ENCODE data around the gene IQGAP2. TPM values are rescaled to one million over a fixed set of nuclear protein-coding genes. Genes with fewer than 3 reads are reported as not detected.

Gene IQGAP2
- total RNA-seq, 1 donor from 2014 or later, result 8.8 TPM

- H3K27ac Mint-ChIP-seq (ENCODE audit: unreplicated experiment), result no peak overlapping the region
- no peak for DNase-seq (ENCODE audit: extremely low spot score, unreplicated experiment)
- H3K9me3 Mint-ChIP-seq (ENCODE audit: unreplicated experiment), result no peaks in the 10 kb centered on the region
- no peak overlapping the region for H3K4me3 Mint-ChIP-seq (ENCODE audit: unreplicated experiment)
- TF ChIP-seq, protein P1, sequence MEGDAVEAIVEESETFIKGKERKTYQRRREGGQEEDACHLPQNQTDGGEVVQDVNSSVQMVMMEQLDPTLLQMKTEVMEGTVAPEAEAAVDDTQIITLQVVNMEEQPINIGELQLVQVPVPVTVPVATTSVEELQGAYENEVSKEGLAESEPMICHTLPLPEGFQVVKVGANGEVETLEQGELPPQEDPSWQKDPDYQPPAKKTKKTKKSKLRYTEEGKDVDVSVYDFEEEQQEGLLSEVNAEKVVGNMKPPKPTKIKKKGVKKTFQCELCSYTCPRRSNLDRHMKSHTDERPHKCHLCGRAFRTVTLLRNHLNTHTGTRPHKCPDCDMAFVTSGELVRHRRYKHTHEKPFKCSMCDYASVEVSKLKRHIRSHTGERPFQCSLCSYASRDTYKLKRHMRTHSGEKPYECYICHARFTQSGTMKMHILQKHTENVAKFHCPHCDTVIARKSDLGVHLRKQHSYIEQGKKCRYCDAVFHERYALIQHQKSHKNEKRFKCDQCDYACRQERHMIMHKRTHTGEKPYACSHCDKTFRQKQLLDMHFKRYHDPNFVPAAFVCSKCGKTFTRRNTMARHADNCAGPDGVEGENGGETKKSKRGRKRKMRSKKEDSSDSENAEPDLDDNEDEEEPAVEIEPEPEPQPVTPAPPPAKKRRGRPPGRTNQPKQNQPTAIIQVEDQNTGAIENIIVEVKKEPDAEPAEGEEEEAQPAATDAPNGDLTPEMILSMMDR (IDR thresholded peaks at IDR 0.05), result peak; percentile 67
- no peaks in the 10 kb centered on the region for H3K36me3 Mint-ChIP-seq (ENCODE audit: unreplicated experiment)
- H3K27me3 Mint-ChIP-seq (ENCODE audit: unreplicated experiment), result peaks cover 11% of the 10 kb centered on the region
- peaks cover 3% of the 10 kb centered on the region for H3K4me1 Mint-ChIP-seq (ENCODE audit: unreplicated experiment)
These were observed 180.3 kb downstream of the IQGAP2 start for GRCh38 chr5:76583163-76584047.

- no peaks in the 10 kb centered on the region for H3K36me3 Mint-ChIP-seq (ENCODE audit: unreplicated experiment)
- DNase-seq (ENCODE audit: extremely low spot score, unreplicated experiment), result no peak
- H3K4me1 Mint-ChIP-seq (ENCODE audit: unreplicated experiment), result no peaks in the 10 kb centered on the region
- TF ChIP-seq, protein P1 (IDR thresholded peaks at IDR 0.05), result no peak
- H3K4me3 Mint-ChIP-seq (ENCODE audit: unreplicated experiment), result no peak overlapping the region
- no peaks in the 10 kb centered on the region for H3K9me3 Mint-ChIP-seq (ENCODE audit: unreplicated experiment)
- H3K27me3 Mint-ChIP-seq (ENCODE audit: unreplicated experiment), result peaks cover 14% of the 10 kb centered on the region
- H3K27ac Mint-ChIP-seq (ENCODE audit: unreplicated experiment), result no peak overlapping the region
These were observed 182.7 kb downstream of the IQGAP2 start for GRCh38 chr5:76585783-76586217.

- Mint-ChIP-seq H3K36me3 (ENCODE audit: unreplicated experiment) (no peaks in the 10 kb centered on the region), H3K4me1 (ENCODE audit: unreplicated experiment) (no peaks in the 10 kb centered on the region), H3K27ac (ENCODE audit: unreplicated experiment) (no peak overlapping the region), H3K4me3 (ENCODE audit: unreplicated experiment) (no peak overlapping the region), H3K9me3 (ENCODE audit: unreplicated experiment) (no peaks in the 10 kb centered on the region), H3K27me3 (ENCODE audit: unreplicated experiment) (peaks cover 18% of the 10 kb centered on the region)
- TF ChIP-seq, protein P1 (IDR thresholded peaks at IDR 0.05), result no peak
- DNase-seq (ENCODE audit: extremely low spot score, unreplicated experiment), result no peak
These were observed 183.4 kb downstream of the IQGAP2 start for GRCh38 chr5:76586531-76586930.

GRCh38 chr5:76590027-76590426 is 186.9 kb downstream of the IQGAP2 start:
- H3K27me3 Mint-ChIP-seq (ENCODE audit: unreplicated experiment), result peaks cover 23% of the 10 kb centered on the region
- no peaks in the 10 kb centered on the region for H3K36me3 Mint-ChIP-seq (ENCODE audit: unreplicated experiment)
- DNase-seq (ENCODE audit: extremely low spot score, unreplicated experiment), result no peak
- no peaks in the 10 kb centered on the region for H3K9me3 Mint-ChIP-seq (ENCODE audit: unreplicated experiment)
- no peak overlapping the region for H3K4me3 Mint-ChIP-seq (ENCODE audit: unreplicated experiment)
- H3K4me1 Mint-ChIP-seq (ENCODE audit: unreplicated experiment), result no peaks in the 10 kb centered on the region
- TF ChIP-seq, protein P1 (IDR thresholded peaks at IDR 0.05), result no peak
- no peak overlapping the region for H3K27ac Mint-ChIP-seq (ENCODE audit: unreplicated experiment)

DNA sequence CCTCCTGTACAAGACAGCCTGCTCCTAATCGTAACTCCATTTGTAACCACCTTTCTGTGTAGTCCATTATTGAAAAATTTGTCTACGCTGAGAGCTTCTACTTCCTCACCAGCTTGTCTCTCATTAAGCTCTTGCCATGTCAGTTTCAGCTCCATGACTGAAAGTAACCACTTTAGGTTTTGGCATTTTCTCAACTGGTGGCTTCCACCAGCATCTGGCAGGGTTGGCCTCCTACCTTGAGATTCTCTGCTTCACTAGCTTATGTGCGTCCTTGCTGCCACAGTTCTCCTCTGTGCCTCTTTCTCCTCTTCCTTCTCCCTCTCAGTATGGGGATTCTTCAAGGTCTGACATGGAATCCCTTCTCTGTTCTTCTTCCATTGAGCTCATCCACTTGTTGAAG is 188.3 kb downstream of the IQGAP2 start:
- TF ChIP-seq, protein P1 (IDR thresholded peaks at IDR 0.05), result no peak
- DNase-seq (ENCODE audit: extremely low spot score, unreplicated experiment), result no peak
- Mint-ChIP-seq H3K9me3 (ENCODE audit: unreplicated experiment) (no peaks in the 10 kb centered on the region), H3K4me1 (ENCODE audit: unreplicated experiment) (peaks cover 2% of the 10 kb centered on the region), H3K4me3 (ENCODE audit: unreplicated experiment) (no peak overlapping the region), H3K36me3 (ENCODE audit: unreplicated experiment) (no peaks in the 10 kb centered on the region), H3K27me3 (ENCODE audit: unreplicated experiment) (peaks cover 18% of the 10 kb centered on the region), H3K27ac (ENCODE audit: unreplicated experiment) (no peak overlapping the region)
